Brain pericyte (primary cell): ENCODE measurements around the gene MRAP2.
"Not testable (repeated sequence)": the region's sequence is repeated elsewhere in the genome, so short reads cannot be mapped to it uniquely, and the experiment has no call there.

Experiments used
- DNase-seq: peaks from one replicate; pipeline ENCODE4 v3.0.0-alpha.2; 2012; ENCODE audit warnings: low read depth, low spot score

MRAP2 gene

GRCh38 chr6:84074988-84075781 is 41.6 kb downstream of the MRAP2 start:
- no peak for DNase-seq

- DNase-seq, result no peak
These were observed 44.1 kb downstream of the MRAP2 start for GRCh38 chr6:84077645-84078044.

GRCh38 chr6:84078335-84078734 is 44.8 kb downstream of the MRAP2 start:
- no peak for DNase-seq

DNA sequence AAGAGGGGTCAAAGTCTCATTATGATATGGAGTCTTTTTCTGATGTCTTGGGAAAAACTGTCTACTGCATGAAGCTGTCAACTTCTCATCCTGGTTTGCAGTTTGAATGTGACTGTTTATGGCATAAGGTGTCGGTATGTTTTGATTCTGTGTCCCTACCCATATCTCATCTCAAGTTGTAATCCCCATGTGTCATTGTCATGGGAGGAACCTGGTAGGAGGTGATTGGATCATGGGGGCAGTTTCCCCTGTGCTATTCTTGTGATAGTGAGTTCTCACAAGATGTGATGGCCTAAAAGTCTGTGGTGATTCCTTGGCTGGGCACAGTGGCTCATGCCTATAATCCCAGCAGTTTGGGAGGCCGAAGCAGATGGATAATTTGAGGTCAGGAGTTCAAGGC is 47.6 kb downstream of the MRAP2 start:
- no peak for DNase-seq

- DNase-seq, result no peak
These were observed 49.2 kb downstream of the MRAP2 start for GRCh38 chr6:84082689-84083265.

GRCh38 chr6:84084705-84085104 is 51.1 kb downstream of the MRAP2 start:
- DNase-seq, result not testable (repeated sequence)

DNA sequence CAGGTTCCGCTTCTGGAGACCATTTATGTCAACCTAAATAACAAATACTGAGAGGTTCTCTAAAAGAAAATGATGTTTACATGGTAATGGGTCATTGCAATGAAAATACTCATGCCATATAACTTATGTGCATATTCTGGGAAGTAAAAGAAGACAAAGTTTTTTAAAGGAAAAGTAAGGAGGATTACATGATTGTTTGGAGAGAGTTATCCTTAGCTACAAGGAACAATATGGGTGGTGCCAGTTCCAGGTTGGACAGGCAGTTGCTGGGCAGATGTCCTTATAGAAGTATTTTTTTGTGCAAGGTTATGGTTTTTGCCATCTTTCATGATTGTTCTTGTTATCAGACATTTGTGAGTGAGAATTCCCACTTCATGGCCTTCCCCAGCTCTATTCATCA is 52.5 kb downstream of the MRAP2 start:
- DNase-seq, result no peak

- DNase-seq, result no peak
These were observed 53.2 kb downstream of the MRAP2 start for GRCh38 chr6:84086545-84087429.

GRCh38 chr6:84089081-84089480 is 55.5 kb downstream of the MRAP2 start:
- DNase-seq, result no peak

DNA sequence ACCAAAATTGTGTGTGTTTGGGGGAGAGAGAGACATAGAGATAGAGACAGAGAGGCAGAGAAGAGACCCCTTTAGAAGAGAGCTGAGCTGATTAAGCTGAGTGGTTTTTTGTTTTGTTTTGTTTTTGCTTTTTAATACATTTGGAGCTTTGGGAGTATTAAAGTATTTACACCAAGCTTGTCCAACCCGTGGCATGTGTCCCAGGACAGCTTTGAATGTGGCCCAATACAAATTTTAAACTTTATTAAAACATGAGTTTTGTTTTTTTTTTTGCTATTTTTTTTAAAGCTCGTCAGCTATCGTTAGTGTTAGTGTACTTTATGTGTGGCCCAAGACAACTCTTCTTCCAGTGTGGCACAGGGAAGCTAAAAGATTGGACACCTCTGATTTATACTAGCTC is 56.0 kb downstream of the MRAP2 start:
- DNase-seq, result no peak

- DNase-seq, result no peak
These were observed 60.2 kb downstream of the MRAP2 start for GRCh38 chr6:84093441-84094435.

GRCh38 chr6:84095156-84095555 is 61.6 kb downstream of the MRAP2 start:
- no peak for DNase-seq

GRCh38 chr6:84103029-84103428 is 69.5 kb downstream of the MRAP2 start:
- DNase-seq, result no peak

- DNase-seq, result not testable (repeated sequence)
These were observed 71.8 kb downstream of the MRAP2 start for GRCh38 chr6:84105215-84105924.

- no peak for DNase-seq
These were observed 73.9 kb downstream of the MRAP2 start for GRCh38 chr6:84107495-84107894.

DNA sequence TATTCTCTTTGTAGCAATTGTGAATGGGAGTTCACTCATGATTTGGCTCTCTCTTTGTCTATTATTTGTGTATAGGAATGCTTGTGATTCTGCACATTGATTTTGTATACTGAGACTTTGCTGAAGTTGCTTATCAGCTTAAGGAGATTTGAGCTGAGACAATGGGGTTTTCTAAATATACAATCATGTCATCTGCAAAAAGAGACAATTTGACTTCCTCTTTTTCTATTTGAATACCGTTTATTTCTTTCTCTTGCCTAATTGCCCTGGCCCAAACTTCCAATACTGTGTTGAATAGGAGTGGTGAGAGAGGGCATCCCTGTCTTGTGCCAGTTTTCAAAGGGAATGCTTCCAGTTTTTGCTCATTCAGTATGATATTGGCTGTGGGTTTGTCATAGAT is 77.8 kb downstream of the MRAP2 start:
- DNase-seq, result not testable (repeated sequence)

DNA sequence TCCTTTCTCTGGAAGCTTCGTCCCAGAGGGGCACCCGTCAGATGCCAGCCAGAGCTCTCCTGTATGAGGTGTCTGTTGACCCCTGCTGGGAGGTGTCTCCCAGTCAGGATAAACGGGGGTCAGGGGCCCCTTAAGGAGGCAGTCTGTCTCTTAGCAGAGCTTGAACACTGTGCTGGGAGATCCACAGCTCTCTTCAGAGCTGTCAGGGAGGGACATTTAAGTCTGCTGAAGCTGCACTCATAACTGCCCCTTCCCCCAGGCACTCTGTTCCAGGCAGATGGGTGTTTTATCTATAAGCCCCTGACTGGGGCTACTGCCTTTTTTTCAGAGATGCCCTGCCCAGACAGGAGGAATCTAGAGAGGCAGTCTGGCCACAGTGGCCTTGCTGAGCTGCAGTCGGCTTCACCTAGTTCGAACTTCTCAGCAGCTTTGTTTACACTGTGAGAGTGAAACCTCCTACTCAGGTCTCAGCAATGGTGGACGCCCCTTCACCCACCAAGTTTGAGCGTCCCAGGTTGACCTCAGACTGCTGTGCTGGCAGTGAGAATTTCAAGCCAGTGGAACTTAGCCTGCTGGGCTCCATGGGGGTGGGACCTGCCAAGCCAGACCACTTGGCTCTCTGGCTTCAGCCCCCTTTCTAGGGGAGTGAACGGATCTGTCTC is 81.5 kb downstream of the MRAP2 start:
- not testable (repeated sequence) for DNase-seq

DNA sequence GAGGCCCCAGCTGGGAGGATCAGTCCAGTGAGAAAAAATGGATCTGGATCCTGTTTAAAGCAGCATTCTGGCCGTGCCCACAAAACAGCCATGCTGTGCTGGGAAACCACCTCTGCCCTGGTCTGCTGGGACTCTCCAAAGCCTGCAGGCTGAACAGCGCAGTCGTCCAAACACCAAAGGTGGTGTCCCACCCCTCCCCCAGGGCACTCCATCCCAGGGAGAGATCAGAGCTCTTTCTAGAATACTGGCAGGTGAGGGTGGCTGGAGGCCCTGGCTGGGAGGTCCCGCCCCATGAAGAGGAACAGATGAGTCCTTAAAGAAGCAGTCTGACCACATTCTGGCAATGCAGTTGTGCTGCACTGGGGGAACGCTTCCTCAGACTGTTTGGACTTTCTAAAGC is 84.6 kb downstream of the MRAP2 start:
- DNase-seq, result no peak

GRCh38 chr6:84119277-84119676 is 85.7 kb downstream of the MRAP2 start:
- no peak for DNase-seq

DNA sequence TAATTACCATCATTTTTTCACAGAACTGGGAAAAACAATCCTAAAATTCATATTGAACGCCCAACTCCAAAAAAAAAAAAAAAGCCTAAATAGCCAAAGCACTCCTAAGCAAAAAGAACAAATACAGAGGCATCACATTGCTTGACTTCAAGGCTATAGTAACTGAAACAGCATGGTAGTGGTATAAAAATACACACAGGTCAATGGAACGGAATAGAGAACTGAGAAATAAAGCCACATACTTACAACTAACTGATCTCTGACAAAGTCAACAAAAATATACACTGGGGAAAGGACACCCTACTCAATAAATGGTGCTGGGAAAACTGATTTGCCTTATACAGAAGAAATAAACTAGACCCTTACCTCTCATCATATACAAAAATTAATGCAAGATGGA is 89.6 kb downstream of the MRAP2 start:
- no peak for DNase-seq
